Mesodermal cell (in vitro differentiated cells): ENCODE data around the gene TOMM34.

Experiments used
- H3K27ac ChIP-seq: 2 replicates; pipeline ENCODE4 v1.7.0; 2013; ENCODE audit warnings: mild to moderate bottlenecking, low read depth, low read length, moderate library complexity; ENCODE audit not compliant: severe bottlenecking
- H3K36me3 ChIP-seq: 2 replicates; pipeline ENCODE4 v1.7.1; 2013; ENCODE audit warnings: mild to moderate bottlenecking, low read length, moderate library complexity; ENCODE audit not compliant: control insufficient read depth, insufficient read depth
- H3K4me1 ChIP-seq: one replicate; pipeline ENCODE4 v1.7.1; 2013; ENCODE audit warnings: mild to moderate bottlenecking, low read length; ENCODE audit not compliant: insufficient read depth, control insufficient read depth, poor library complexity, severe bottlenecking
- H3K4me3 ChIP-seq: 2 replicates; pipeline ENCODE4 v1.7.0; 2013; ENCODE audit warnings: low read length, control low read depth, mild to moderate bottlenecking; ENCODE audit not compliant: insufficient read depth, poor library complexity, severe bottlenecking; ENCODE audit errors: extremely low read depth
- H3K9me3 ChIP-seq: 2 replicates; pipeline ENCODE4 v1.7.1; 2013; ENCODE audit warnings: mild to moderate bottlenecking, low read length, moderate library complexity; ENCODE audit not compliant: control insufficient read depth
- WGBS, 2 experiments: methylation state at CpG; one replicate each; pipeline ENCODE4 v1.1.5; 2013; ENCODE audit warnings: missing lambda C conversion rate in 2 of 2; ENCODE audit not compliant: insufficient coverage in 2 of 2; 5-methylcytosine and 5-hydroxymethylcytosine counted together

TOMM34 gene

DNA sequence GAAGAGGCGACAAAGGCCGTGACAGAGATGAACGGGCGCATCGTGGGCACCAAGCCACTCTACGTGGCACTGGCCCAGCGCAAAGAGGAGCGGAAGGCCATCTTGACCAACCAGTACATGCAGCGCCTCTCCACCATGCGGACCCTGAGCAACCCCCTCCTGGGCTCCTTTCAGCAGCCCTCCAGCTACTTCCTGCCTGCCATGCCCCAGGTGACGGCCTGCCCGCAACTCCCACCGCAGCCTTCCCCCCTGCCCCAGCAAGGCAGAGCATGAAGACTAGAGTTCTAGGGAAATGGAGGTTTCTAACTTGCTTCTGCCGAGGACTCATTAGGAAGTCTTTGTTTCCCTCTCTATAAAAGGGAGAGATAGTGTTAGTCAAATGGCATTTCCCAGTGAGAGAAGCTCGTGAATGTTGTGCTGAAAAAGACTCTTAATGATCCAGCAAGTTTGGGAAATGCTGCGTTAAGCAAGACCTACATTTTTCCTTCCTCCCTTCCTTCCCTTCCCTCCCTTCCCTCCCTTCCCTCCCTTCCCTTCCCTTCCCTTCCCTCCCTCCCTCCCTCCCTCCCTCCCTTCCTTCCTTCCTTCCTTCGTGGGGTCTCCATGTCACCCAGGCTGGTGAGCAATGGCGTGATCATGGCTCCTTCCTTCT lies 29.6 kb downstream of the TOMM34 start:
- WGBS, 2 experiments: 95 to 97% methylated on average over 11 to 12 of the region's 18 CpGs
- no peaks in the 10 kb centered on the region for H3K4me1 ChIP-seq
- no peak overlapping the region for H3K27ac ChIP-seq
- no peak overlapping the region for H3K4me3 ChIP-seq
- H3K36me3 ChIP-seq: peaks cover 58% of the 10 kb centered on the region
- H3K9me3 ChIP-seq: no peaks in the 10 kb centered on the region

DNA sequence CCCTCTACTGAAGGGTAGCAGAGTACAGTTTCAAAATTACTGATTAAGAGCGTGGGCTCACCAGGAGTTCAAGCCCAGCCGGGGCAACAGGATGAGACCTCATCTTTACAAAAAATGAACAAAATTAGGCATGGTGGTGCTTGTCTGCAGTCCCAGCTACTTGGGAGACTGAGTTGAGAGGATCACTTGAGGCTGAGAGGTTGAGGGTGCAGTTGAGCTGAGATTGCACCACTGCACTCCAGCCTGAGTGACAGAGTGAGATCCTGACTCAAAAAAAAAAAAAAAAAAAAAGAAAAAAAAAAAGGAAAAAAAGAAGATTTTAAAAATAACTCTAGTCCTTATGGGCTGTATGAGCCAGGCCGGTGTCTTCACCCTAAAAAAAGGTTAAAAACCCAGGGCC lies 31.6 kb downstream of the TOMM34 start:
- Histone ChIP-seq H3K9me3 (no peaks in the 10 kb centered on the region), H3K4me1 (no peaks in the 10 kb centered on the region), H3K4me3 (no peak overlapping the region), H3K27ac (no peak overlapping the region), H3K36me3 (peaks cover 58% of the 10 kb centered on the region)
- 81 to 100% methylated on average over 2 to 3 of the region's 3 CpGs for WGBS, 2 experiments

- H3K36me3 ChIP-seq: peaks cover 50% of the 10 kb centered on the region
- no peak overlapping the region for H3K4me3 ChIP-seq
- no peaks in the 10 kb centered on the region for H3K4me1 ChIP-seq
- no peaks in the 10 kb centered on the region for H3K9me3 ChIP-seq
- WGBS, 2 experiments: 85 to 93% methylated on average over 3 to 4 of the region's 4 CpGs
- H3K27ac ChIP-seq: no peak overlapping the region
Measured at GRCh38 chr20:44924541-44924940, 35.7 kb downstream of the TOMM34 start.

DNA sequence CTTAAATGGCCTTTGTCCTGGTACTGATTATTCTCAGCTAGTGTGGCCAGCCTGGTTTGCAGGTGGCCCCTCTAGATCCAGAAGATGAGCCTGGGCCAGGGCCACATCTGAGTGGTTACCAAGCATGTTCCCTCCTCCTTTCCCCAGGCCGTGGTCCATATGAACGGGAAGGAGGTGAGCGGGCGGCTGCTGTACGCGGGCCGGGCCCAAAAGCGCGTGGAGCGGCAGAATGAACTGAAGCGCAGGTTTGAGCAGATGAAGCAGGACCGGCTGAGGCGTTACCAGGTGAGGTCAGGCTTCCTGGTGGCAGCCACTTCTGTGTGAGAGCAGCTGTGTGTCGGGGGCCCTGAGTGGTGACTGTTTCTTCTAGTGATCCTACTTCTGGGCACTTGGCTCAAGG lies 38.8 kb downstream of the TOMM34 start:
- Histone ChIP-seq H3K9me3 (no peaks in the 10 kb centered on the region), H3K27ac (no peak overlapping the region), H3K4me3 (no peak overlapping the region), H3K36me3 (peaks cover 78% of the 10 kb centered on the region), H3K4me1 (no peaks in the 10 kb centered on the region)
- 96 to 99% methylated on average over 12 to 14 of the region's 14 CpGs for WGBS, 2 experiments

GRCh38 chr20:44918761-44919160 lies 41.4 kb downstream of the TOMM34 start:
- Histone ChIP-seq H3K9me3 (no peaks in the 10 kb centered on the region), H3K4me1 (no peaks in the 10 kb centered on the region), H3K27ac (no peak overlapping the region), H3K36me3 (peaks cover 74% of the 10 kb centered on the region), H3K4me3 (no peak overlapping the region)
- 96 to 97% methylated on average over 8 to 9 of the region's 10 CpGs for WGBS, 2 experiments

- Histone ChIP-seq H3K9me3 (no peaks in the 10 kb centered on the region), H3K36me3 (peaks cover 74% of the 10 kb centered on the region), H3K4me1 (no peaks in the 10 kb centered on the region), H3K4me3 (no peak overlapping the region), H3K27ac (no peak overlapping the region)
- 94 to 100% methylated on average over 1 to 3 of the region's 3 CpGs for WGBS, 2 experiments
Measured at GRCh38 chr20:44918342-44918741, 41.9 kb downstream of the TOMM34 start.

DNA sequence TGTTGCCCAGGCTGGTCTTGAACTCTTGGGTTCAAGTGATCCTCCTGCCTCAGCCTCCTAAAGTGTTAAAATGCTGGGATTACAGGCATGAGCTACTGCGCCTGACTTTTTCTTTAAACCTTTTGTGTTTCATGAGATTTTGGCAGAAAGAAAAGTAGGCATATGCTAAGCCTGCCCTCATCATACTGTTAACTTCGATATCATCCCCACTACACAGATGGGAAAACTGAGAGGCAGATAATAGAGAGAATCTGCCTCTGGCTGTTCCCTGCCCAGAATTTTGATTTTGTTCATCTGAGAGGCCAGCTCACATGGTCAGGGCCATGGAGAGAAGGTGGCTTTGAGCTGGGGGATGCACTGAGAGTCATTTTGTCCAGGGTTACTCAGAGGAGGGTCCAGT lies 42.8 kb downstream of the TOMM34 start:
- H3K27ac ChIP-seq: no peak overlapping the region
- H3K4me3 ChIP-seq: no peak overlapping the region
- no CpG with 5 or more reads among the region's 2 CpGs for WGBS, 2 experiments
- peaks cover 74% of the 10 kb centered on the region for H3K36me3 ChIP-seq
- H3K9me3 ChIP-seq: no peaks in the 10 kb centered on the region
- H3K4me1 ChIP-seq: no peaks in the 10 kb centered on the region

DNA sequence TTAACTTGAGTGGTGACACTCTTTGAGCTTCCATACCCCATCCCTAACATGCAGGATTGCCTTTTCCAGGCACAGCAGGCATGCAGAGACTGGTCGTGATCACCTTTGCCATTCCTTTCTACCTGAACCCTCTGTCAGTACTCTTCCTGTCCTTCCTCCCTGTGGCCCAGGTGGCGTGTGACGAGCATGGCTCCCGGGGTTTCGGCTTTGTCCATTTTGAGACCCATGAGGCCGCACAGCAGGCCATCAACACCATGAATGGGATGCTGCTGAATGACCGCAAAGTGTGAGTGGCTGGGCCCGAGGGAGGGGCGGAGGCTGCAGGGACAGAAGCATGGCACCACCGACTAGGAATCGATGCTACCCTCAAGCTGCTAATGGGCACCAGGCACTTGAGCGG lies 43.6 kb downstream of the TOMM34 start:
- WGBS, 2 experiments: 88 to 91% methylated on average over 11 to 12 of the region's 12 CpGs
- Histone ChIP-seq H3K4me3 (no peak overlapping the region), H3K9me3 (no peaks in the 10 kb centered on the region), H3K36me3 (peaks cover 71% of the 10 kb centered on the region), H3K27ac (no peak overlapping the region), H3K4me1 (peaks cover 2% of the 10 kb centered on the region)

- Histone ChIP-seq H3K4me1 (peaks cover 6% of the 10 kb centered on the region), H3K36me3 (peaks cover 64% of the 10 kb centered on the region), H3K27ac (no peak overlapping the region), H3K4me3 (no peak overlapping the region), H3K9me3 (no peaks in the 10 kb centered on the region)
- 50 to 100% methylated on average over 1 of the region's 1 CpG for WGBS, 2 experiments
Measured at GRCh38 chr20:44914924-44915323, 45.3 kb downstream of the TOMM34 start.

GRCh38 chr20:44912189-44912588 lies 48.0 kb downstream of the TOMM34 start:
- Histone ChIP-seq H3K4me3 (no peak overlapping the region), H3K27ac (no peak overlapping the region), H3K36me3 (peaks cover 60% of the 10 kb centered on the region), H3K4me1 (peaks cover 6% of the 10 kb centered on the region), H3K9me3 (no peaks in the 10 kb centered on the region)
- 83 to 88% methylated on average over 1 of the region's 2 CpGs for WGBS, 2 experiments

DNA sequence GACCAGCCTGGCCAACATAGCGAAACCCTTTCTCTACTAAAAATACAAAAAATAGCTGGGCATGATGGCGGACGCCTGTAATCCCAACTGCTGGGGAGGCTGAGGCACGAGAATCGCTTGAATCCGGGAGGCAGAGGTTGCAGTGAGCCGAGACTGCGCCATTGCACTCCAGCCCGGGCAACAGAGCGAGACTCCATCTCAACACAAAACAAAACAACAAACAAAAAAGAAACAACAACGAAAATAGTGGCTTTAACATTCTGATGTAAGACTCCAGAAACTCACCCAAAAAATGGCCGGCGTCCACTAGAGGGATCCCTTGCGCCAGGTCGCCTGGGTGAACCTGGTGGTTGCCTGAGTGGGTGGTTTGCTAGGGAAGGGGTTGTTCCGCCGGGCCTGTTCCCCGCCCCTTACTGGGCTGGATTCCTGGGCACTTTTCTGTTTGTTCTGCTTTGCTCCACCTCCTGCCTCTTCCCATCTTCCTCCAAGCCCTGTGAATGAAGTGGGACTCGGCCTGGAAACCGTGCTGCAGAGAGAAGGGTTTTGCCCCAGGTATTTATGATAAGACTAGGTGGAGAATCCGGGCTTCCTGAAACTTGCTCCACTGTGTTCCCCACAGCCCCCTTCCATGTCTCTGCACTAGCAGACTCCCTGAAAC lies 48.8 kb downstream of the TOMM34 start:
- Histone ChIP-seq H3K4me1 (peaks cover 6% of the 10 kb centered on the region), H3K27ac (peak overlapping the region; percentile 71), H3K36me3 (peaks cover 60% of the 10 kb centered on the region), H3K9me3 (no peaks in the 10 kb centered on the region), H3K4me3 (no peak overlapping the region)
- 38 to 69% methylated on average over 14 to 16 of the region's 21 CpGs for WGBS, 2 experiments
